Measurements from ENCODE around the gene DLG2.

DLG2 gene

DNA sequence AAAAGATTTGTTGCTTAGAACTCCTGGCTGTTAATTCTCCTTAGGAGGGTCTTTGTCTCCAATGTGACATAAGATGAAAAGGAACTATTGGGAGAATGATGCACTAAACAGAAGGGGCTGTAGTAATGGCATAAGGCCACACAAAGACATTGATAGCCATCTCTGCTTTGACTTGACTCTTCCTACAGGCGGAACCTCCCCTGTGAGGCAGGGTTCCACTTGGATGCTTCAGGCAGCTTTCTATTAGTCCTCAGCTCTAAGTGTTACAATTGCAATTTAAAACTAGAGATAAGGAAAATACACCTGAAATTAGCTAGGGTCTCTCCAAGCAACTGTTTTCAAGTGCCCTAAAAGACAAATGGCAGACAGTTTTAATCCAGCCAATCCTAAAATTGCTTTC, 1949.4 kb downstream of the DLG2 start:
- DNase-seq (ENCODE audit: low spot score), result no peak

DNA sequence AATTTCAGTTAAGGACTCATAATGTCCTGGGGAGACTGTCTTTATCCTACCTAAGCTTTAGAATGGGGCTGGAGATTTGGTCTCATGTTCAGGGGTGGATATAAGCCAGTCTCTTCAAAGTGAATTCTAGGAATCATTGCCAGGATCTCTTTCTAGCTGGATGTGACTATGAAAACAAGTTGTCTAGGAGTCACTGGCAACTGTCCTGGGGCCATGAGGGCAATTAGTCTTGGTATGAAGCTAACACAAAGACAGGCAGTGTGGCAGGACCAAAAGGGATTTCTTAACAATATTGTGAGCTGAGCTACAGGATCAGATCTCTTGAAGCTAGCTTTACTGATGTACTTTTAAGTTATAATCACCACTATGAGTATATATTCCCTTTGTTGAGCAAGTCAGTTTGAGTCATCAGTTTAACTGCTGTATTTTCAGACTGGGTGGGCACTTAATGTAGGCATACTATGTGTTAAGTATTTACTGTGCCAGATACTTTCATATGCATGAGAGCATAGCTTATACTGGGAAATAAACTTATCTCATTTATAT, 1951.0 kb downstream of the DLG2 start:
- no peak for DNase-seq (ENCODE audit: low spot score)

DNA sequence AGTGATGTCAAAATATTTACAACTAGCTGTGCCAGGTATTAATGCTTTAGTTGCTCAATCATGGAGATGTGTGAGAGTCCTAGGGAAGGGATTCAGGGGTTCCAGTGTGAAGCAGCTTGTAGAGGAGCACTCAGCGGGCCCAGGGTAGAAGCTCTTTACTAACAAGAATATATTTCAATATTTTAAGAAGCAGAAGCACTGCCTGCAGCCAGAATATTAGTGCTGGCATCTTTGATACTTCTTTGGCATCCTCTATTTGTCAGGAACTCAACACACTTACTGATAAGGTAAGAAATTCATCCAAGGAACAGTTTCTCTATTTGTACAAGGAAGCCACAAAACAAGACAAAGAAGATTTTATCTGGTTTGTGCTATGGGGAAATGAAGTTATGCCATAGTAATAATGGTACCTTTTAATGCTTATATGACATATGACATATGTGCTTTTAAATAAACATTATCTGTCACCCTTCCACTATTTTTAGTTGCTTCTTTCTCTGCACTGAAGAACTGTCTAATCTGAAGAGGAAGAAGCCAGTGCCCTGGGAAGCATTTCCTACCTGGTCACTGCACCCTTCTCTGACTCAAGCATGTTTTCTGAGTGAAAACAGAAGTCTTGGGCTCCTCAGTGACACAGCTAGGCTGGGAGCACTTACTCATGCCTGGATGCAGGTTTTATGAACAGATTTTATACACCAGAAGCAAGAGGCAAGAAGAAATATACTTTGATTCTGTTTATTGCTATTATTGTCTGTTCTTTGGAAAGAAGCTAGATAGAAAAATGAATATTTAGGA, 1952.8 kb downstream of the DLG2 start:
- no peak for DNase-seq (ENCODE audit: low spot score)

DNA sequence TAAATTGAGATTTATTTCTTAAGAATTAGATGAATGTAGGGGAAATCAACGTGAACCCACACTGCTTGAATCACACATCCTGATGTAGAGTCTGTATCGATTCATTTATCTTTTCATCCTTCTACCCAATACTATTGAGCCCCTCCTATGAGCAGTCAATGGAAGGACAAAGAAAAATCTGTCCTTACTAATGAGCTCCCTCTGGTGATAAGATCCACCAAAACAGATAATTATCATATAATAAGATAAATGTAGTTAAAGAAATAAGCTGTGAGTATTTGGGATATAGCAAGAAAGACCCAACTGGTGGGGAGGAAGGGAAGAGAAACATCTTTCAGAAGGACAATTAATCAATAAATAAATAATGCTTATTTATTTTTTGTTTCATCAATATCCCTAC, 1955.9 kb downstream of the DLG2 start:
- DNase-seq (ENCODE audit: low spot score), result peak; percentile 7

DNA sequence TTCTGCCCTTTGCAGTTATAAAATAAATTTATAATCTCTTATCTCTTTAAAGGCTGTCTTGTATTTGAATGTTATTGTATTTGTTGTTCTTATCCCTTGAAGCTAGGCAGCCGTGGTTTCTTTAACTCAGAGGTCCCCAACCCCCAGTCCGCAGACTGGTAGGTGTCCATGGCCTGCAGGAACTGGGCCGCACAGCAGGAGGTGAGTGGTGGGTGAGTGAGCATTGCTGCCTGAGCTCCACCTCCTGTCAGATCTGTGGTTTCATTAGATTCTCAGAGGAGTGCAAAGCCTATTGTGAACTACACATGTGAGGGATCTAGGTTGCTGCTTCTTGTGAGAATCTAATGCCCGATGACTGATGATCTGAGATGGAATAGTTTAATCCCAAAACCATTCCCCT, 1961.0 kb downstream of the DLG2 start:
- DNase-seq (ENCODE audit: low spot score), result no peak

DNA sequence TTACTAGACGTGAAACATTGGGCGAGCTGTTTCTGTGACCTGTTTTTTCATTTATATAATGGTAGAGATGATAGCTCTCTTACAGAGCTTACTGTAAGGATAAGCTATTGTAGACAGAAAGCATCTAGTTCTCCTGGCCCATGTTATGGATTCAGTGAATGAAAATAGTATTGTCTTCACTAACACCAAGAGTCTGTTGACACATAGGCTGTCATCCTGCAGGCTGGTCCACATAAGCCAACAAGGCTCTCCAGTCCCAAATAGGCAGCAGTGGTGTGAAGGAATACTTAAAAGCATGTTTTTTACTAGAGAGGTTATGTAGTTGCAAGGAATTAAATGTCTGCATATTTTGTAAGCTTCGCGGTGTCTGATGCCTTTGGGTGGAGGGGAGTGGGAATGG, 1963.2 kb downstream of the DLG2 start:
- DNase-seq (ENCODE audit: low spot score), result no peak

DNA sequence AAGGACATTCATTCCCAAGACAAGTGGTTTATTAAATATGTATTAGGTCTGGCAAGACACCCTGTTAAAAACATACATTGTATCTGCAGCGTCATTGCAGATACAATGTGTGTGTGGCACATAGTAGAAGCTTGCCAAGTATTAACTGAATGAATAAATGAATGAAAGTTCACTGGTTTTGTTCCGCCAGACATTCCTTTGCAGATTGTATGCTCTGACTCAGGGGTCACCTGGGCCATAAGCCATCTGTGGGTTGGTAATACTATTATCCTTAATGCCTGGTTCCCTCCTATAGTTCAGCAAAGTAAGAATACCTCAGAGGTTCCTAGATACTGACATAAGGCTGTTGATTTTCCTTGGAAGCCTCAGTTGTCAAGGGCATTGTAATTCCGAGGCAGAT, 1963.7 kb downstream of the DLG2 start:
- no peak for DNase-seq (ENCODE audit: low spot score)

DNA sequence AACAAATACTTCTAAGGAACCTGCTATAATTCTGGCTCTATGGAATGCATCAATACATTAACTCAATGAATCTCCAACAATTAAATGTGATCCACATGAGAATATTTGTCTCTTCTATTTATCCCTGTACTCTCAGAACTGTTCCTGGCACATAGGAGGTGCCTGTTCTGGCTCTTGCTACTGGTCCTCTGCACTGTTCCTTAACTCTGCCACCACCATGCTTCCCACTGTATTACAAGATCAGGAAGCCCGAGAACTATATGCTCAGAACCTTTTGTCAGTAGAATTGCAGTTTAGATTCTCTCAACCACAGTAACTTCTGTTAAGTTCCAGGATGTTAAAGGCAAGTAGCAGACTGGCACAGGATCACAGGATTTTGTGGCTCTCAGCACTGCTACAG, 1964.7 kb downstream of the DLG2 start:
- no peak for DNase-seq (ENCODE audit: low spot score)

DNA sequence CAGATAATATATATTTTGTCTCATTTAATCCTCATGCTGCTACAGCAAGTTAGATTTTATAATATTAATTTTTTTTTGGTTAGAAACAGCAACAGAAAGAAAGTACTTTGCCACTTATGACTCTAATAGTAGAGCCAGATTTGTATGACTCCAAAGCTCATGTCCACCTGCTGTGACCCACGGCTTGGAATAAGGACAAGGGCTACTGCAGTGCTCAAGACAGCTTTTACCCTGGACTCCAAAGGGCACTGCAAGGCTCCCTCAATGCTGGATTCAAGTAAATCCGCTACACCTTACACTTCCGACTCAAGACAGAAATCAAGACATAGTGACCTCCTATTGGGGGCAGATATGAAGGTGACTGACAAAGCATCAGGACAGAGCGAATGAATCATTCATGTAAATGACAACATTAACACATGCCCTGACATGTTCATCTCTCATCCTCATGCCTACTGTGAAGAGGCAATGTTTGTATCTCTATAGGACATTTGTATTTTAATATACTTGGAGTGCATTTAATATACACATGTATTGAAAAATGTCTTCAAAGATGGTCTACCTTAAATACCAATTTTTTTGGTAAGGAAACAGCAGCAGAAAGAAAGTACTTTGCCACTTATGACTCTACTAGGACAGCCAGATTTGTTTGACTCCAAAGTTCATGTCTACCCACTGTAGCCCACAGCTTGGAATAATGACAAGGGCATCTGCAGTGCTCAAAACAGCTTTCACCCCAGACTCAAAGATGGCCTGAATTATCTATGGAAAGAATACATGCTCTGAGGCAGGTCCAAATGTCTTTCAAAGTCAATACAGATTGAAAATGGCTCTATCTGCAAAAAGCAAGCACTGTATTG, 1965.4 kb downstream of the DLG2 start:
- DNase-seq (ENCODE audit: low spot score), result no peak

DNA sequence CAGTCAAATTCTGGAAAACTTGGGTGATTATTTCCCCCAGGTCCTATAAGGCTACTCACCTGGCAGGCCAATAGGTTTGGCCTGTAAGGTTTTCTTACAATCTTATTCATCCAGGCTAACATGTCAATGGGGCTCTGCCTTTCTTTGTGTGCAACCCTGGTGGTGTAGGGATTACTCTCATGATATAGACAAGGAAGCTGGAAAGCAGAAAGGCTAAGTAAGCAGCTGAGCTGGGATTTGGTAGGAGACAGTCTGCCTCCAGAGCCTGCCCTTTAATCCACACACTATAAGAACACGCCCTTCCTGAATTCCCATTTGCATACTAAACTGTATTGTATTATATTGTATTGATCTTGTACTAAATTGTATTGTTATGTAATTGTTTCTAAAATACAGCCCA, 1967.7 kb downstream of the DLG2 start:
- DNase-seq (ENCODE audit: low spot score), result no peak

DNA sequence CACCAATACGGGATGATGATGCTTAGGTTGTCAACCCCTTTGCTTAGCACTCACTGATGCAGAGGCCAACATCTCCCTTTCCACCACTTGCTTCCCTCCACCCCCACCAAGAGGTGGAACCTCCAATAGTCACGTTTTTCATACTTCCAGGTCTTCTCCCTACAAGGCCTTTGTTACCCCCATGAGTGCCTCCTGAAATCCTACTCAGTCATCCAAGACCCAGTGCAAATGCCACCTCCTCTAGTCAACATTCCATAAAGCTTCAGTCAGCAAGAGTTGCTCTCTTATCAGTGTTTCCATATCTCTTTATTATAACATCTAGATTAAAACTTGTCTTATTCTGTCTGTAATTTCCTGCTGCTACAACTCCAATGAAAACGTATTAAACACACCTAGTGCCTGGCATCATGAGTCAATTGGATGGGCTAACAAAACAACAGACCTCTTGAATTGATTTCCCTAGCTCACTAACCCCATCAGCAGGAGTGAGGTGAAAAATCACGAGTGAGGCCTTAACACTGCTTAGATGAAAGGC, 1970.3 kb downstream of the DLG2 start:
- no peak for DNase-seq (ENCODE audit: low spot score)

DNA sequence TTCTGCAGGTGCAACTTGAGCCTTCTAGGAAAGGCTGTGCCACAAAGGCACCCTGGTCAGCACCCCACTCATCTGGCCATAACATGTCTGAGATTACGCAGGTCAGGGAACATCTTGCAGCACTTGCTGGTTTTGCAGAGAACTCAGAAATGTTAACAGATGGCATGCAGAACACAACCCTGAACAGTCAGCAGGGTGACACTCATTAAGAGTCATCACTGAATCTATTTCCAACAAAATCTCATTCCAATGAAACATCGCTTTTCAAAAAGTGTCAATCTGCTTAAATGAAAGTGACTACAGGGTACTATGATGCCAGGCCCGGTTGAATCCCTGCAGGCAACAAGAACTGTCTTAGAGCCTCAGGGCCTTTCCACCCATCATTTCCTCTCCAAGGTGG, 1971.2 kb downstream of the DLG2 start:
- DNase-seq (ENCODE audit: low spot score), result no peak

DNA sequence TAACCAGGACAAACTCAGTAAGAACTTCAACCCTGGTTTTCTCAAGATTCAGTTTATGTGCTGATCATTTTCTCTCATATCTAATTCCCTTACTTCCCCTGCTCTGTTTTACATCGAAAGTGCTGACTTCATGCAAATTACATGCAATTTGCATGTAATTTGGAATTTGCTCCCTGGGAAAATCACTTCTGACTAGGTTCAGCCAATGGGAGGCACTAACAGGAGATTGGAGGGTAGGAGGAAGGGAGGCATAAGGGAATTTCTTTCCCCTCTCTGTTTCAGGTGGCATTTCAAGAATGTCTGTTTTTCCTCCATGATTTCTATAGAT, 1977.7 kb downstream of the DLG2 start:
- no peak for DNase-seq (ENCODE audit: low spot score)

DNA sequence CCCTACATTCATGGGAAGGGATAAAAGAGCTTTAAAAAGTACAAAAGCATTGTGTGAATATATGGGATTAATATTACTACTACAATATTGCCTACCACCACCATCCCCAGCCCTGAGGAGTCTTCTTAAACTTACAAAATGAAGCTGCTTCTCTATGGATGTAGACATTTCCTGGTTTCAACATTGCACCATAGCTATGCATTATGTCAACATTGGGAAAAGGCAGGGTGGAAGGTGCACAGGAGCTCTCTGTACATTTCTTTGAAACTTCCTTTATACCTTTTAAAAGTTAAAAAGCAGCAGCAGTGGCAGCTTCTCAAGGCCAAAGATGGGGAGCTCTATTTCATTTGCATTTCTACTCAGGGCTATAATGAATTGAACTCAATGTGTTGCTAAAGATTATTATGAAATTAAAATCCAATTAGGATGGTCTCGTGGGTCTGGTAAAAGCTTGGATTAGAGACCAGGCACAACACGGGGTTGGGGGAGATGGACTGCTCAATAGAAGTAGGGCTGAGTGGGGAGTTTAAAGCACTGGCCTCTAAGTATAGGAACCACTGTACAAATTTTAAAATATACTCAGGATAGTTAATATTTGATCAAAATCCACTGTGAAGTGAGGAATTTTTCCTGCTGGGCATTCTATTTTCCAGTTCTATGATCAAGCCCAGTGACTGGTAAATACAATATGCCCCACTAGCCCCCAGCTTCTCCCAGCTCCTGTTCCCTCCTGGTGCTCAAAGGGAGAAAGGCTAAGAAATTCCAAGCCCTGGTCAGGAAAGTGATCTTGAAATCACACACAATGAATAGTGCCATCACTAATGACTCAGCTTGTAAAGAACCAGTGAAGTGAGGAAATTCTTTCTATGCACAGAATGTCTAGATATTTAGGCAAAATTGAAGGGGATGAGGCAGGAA, 1978.3 kb downstream of the DLG2 start:
- no peak for DNase-seq (ENCODE audit: low spot score)

DNA sequence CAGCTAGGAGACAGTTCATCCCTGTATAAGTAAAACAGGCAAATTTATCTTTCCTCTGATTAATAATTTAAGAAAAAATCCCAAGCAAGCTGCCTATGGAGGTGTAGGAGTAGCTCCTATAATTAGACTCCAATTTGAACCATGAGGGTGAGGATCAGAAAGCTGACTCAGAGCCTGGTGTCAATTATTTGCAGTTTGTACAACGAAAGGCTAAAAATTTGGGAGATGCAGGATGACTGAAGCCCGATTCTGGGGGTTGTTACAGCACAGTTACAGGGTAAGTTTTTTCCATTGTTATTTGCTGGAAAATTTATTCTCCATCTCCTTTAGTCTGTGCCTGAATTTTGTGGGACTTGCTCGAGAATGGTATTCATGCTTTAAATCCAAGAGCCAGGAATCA, 1981.6 kb downstream of the DLG2 start:
- DNase-seq (ENCODE audit: low spot score), result no peak

DNA sequence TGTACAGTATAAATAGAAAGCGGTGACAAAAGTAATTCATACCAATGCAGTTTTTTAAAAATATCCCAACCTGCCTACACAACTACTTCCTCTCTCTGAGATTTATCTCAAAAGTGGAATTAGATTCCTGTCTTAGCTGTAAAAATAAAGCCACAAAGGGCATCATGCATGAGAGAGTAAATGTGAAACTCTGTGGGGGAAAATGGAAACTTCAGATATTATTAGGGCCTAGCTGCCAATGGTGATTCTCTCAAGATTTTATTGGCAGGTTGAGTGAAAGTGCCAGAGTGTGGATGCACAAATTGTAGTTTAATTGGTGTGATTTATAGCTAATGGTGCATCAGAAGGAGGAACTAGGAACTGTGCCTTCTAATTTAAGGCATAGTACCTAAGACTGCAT, 1984.0 kb downstream of the DLG2 start:
- DNase-seq (ENCODE audit: low spot score), result no peak

DNA sequence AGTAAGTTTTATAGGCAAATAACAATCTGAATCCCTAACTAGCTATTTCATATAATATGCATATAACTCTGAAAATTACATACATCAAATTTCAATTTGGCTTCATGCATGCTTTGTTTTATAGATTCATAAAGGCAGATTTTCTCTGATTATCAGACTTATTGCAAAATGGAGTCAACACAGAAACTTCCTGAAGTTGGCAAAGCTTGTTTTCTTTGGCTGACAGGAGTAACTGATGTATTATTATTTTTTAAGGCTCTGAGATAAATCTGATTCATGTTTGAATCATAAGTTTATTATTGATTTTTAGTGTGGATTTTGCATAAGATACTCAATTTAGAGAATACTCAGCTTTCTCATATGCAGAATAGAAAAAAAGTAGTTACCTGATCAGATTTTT, 1984.6 kb downstream of the DLG2 start:
- no peak for DNase-seq (ENCODE audit: low spot score)

DNA sequence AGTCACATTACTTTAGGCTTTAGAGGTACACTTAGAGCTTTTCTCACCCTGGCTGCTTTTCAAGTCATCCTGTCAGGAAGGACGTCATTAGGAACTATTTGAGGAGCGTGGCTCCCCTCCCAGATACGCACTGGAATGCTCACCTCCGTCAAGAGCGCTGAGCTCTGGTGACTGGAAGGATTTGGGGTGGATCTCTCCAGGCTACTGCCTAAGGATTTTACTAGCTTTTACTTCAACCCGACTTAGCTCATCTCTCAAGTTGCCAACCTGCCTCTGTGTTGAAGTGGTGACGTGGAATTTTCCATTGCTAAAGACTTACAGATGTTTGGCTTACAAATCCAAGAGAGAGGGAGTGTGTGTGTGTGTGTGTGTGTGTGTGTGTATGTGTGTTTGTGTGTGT, 1985.6 kb downstream of the DLG2 start:
- DNase-seq (ENCODE audit: low spot score), result peak; percentile 3

DNA sequence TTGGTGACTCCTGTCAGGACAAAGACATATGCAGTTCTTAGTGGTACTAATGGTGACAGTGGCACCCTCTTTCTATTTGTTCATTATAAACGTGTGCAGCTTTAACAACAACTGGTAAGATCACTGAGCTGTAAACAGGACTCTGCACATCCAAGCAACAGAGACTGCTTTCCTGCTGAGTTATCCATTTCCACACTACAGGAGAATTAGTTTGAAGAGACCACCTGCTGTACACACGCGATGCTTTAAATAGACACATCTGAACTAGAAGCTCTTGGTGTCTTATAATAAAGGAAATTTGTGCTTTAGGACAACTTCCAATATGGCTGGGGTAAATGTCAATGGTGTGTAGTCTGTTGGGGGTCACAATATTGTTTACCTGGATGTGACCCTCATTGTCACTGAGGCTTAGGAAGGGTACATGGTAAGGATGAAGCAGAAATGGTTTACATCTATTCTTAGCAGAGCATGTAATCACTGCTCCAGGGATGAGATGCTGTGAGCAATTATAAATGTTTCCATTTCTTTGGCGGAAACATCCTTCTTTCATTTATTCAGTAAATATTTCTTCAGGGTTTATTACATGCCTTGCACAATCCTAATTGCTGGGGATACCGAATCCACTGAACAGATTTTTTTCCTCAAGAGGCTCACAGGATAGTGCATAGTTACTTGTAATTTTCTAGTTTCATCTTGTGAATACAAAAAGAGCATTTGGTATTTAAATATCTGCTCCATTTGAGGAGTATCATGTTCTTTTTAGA, 1987.0 kb downstream of the DLG2 start:
- no peak for DNase-seq (ENCODE audit: low spot score)

DNA sequence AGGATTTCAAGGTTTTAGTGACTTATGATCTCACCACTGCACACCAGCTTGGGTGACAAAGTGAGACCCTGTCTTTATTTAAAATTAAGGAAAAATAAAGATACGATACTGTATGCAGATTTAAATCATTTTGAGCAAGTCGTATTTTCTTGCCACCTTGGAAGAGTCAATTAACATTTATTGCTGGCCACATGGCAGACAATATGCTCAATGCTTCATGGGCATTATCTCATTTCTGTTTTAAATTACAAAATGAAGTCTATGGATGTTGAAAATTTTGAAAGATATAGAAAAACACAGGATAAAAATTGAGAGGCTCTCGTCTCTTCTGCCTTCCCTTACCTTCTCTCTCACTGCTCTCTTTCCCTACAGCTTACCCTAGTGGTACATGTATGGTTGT, 1992.0 kb downstream of the DLG2 start:
- DNase-seq (ENCODE audit: low spot score), result no peak

DNA sequence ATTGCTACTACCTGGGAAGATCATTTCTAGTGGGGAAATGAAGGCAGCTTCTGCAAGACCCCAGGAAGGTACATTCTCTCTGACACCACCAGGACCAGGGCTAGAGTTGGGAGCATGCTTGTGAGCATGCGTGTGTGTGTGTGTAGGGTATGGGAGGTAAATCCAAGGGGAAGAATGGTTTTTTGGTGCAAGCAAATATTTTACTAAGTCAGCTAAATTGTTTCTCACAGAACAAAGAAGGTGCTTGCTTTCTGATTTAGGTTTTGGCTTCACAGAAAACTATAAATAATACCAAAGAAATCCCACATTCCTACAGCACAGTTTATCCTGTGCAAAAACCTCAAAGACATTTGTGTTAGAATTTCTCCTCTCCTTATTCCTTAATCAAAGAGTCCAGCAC, 1996.9 kb downstream of the DLG2 start:
- no peak for DNase-seq (ENCODE audit: low spot score)
